NCI-H2107 treated with DMSO at 0.1 percent for 48 hours (cell line): Measurements from ENCODE around the gene DSE.

Source experiments
- DNase-seq: peaks from one replicate; lab custom pipeline; 2025; ENCODE audit not compliant: unreplicated experiment; lab: John Stamatoyannopoulos, UW

DSE gene

DNA sequence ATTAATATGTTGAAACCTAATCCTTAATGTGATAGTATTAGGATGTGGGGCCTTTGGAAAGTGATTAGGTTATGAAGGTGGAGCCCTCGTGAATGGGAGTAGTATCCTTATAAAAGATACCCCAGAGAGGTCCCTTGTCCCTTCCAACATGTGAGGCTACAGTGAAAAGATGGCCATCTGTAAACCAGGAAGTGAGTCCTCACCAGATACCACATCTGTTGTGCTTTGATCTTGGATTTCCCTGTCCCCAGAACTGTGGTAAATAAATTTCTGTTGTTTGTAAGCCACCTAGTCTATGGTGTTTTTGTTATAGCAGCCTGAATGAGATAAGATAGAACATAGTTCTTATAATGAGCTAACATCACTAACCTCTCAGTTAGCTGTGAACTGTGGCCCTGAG lies 73.8 kb downstream of the DSE start:
- no peak for DNase-seq

GRCh38 chr6:116445102-116445501 lies 74.4 kb downstream of the DSE start:
- no peak for DNase-seq

- DNase-seq = no peak
Measured at GRCh38 chr6:116446399-116446798, 75.7 kb downstream of the DSE start.

GRCh38 chr6:116447052-116447451 lies 76.3 kb downstream of the DSE start:
- DNase-seq = no peak

GRCh38 chr6:116447496-116448011 lies 76.8 kb downstream of the DSE start:
- no peak for DNase-seq

DNA sequence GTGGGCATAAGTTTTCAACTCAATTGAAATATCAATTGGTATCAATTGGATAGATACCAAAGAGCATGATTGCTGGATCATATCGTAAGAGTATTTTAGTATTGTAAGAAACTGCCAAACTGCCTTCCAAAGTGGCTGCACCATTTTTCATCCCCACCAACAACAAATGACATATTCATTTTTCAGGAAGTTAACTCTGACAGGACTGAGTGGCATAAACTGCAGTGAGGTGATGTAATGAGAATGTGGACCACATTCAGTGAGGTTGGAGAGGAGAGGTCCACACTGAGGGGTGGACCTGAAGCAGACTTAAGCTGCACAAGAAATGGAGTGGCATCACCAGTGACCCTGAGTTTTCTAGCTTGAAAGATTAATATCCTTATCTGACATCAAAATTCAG lies 78.8 kb downstream of the DSE start:
- DNase-seq = no peak

- peak; percentile 11 for DNase-seq
Measured at GRCh38 chr6:116450185-116450710, 79.5 kb downstream of the DSE start.

GRCh38 chr6:116450769-116451740 lies 80.3 kb downstream of the DSE start:
- DNase-seq = no peak

GRCh38 chr6:116451916-116452315 lies 81.2 kb downstream of the DSE start:
- no peak for DNase-seq

DNA sequence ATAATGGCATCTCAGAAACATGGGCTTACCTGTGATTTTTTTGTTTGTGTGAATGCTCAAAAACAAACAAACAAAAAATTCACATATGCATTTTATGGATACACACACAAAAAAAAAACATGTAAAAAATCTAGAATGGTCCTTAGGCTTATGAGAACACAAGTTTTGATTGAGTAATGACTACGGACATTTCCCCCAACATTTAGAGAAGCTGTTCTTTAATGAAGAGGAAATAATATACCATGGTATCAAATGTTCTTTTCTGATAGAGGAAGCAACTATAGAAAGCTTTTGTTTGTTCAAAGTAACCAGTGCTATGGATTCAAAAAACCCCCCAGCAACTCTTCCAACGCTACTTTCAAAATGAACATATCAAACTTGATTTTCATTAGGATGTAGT lies 81.8 kb downstream of the DSE start:
- DNase-seq = no peak

DNA sequence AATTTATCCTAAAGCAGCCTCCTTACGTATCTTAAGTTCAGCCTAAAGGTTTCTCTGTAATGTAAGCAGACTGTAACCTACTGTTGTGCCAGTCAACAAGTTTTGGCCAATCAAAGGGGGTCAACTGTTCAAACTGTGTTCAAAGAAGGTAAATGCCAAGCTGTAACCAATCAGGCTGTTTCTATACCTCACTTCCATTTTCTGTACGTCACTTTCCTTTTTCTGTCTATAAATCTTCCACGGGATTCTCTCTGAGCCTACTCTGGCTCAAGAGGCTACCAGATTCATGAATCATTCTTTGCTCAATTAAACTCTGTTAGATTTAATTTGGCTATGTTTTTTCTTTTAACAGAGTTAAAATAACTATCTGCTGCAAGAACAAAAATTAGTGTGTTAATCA lies 85.4 kb downstream of the DSE start:
- DNase-seq = no peak

DNA sequence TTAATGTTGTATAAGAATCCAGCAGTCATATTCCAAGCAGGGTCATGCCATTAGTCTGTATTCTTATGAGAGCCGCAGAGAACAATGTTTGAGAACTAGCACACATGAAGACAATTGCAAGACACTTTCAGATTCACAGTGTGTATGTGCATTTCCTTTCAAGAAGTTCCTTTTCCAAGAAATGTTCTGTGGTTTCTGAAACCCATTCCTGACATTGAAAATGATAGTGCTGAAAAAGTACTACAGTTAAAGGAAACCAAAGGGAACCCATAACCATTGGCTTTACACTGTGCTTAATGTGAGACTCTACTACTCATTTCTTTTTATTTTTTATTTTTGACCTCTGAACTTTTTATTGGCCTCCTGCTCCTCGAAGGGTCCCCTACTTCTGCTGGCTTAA lies 86.2 kb downstream of the DSE start:
- DNase-seq = no peak

GRCh38 chr6:116458264-116458663 lies 87.5 kb downstream of the DSE start:
- no peak for DNase-seq

DNA sequence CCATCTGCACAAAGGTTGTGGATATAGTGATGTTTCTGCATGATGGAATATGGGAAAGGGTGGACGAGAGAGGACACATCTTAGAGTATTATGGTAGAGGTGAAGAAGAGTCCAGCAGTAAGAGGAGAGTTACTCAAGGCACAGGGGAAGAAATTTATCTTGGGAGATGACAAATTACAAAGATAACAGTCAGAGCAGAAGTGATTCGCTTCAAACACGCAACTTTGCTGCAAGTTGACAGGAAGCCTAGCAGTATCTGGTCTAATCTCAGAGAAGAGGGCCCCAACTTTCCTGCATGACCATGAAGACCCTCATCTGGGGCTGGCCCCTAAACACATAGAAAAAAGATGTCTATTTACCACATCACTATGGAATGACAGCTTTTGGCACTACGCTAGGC lies 89.2 kb downstream of the DSE start:
- DNase-seq = no peak

DNA sequence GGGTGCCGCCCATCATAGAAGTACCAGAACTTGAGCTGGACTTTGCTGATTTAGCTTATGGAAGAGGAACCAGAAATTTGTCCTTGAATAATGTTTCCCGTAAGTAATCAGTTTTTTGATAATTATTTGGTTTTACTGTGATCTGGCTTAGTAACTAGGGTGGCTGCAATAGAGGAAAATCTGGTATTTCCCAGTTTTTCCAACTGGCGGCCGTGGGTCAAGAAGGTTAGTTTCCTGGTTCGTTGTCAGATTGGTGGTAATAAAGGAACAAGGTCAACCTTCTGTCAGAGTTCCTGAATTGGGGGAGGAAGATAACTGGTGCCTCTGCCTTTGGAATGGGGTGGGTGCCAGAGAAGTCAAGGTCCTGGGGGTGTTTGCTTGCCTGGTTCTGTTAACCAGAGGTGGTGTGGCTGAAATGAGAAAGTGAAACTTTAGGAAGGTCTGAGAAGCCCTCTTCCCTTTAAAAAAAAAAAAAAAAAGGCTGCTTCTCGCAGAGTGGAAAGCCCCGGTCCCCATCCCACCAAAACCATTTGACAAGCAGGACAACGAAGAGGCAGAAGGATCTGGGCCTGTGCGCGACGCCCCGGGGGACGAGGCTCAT lies 90.7 kb downstream of the DSE start, which contains the start of gene CALHM6:
Gene CALHM6, plus strand, starts transcription at position 45 of the 601 bp plus-strand sequence. Its CDS starts 555 bp downstream, at position 600.
- DNase-seq = no peak

DNA sequence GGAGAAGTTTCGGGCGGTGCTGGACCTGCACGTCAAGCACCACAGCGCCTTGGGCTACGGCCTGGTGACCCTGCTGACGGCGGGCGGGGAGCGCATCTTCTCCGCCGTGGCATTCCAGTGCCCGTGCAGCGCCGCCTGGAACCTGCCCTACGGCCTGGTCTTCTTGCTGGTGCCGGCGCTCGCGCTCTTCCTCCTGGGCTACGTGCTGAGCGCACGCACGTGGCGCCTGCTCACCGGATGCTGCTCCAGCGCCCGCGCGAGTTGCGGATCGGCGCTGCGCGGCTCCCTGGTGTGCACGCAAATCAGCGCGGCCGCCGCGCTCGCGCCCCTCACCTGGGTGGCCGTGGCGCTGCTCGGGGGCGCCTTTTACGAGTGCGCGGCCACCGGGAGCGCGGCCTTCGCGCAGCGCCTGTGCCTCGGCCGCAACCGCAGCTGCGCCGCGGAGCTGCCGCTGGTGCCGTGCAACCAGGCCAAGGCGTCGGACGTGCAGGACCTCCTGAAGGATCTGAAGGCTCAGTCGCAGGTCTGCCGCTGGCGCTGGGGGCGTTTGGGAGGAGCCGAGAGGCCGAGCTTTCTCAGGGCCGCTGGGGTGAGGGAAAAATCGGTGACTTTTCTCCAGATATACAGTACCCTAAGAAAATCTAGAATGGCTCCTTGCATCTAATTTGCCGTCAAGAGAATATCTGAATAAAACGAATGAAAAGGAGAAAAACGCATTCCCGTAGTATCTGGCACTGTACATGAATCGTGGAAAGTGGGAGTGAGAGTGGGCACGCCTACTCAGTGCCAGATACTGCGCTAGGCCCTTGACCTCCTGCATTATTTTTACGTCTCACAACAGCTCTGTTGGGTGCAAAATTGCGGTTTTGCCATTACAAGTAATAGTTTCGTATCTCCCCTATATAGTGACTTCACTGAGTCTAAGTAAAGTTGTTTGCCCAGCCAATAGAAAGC lies 91.5 kb downstream of the DSE start:
- no peak for DNase-seq

DNA sequence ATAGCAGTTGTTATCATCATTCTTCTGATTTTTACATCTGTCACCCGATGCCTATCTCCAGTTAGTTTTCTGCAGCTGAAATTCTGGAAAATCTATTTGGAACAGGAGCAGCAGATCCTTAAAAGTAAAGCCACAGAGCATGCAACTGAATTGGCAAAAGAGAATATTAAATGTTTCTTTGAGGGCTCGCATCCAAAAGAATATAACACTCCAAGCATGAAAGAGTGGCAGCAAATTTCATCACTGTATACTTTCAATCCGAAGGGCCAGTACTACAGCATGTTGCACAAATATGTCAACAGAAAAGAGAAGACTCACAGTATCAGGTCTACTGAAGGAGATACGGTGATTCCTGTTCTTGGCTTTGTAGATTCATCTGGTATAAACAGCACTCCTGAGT lies 92.6 kb downstream of the DSE start:
- no peak for DNase-seq

DNA sequence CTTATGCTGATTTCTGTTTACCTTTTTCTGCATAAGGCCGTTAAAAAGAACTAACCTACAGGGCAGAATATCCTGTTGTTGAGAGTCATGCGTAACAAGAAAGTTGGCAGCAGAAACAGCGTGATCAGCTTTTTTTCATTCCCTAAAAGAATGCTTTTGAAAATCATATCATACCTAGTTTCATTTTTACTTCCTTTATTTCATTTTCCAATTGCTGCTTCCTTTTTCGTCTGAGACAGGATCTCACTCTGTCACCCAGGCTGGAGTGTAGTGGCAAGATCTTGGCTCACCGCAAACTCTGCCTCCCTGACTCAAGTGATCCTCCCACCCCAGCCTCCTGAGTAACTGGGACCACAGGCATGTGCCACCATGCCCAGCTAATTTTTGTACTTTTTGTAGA lies 94.5 kb downstream of the DSE start:
- no peak for DNase-seq

GRCh38 chr6:116467096-116467495 lies 96.3 kb downstream of the DSE start:
- no peak for DNase-seq

DNA sequence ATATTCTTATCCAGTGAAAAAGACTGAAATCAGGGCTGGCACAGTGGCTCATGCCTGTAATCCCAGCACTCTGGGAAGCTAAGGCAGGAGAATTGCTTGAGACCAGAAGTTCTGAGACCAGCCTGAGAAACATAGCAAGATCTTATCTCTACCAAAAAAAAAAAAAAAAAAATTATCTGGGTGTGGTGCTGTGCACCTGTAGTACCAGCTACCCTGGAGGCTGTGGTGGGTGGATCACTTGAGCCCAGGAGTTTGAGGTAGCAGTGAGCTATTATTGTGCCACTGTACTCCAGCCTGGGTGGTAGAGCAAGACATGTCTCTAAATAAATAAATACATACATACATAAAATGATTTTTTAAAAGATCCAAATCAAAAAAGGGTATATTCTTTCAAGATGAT lies 96.8 kb downstream of the DSE start:
- no peak for DNase-seq

GRCh38 chr6:116468293-116468692 lies 97.5 kb downstream of the DSE start:
- DNase-seq = no peak
